Natural killer cell treated with Interleukin-12 subunit alpha and Interleukin-12 subunit beta and Interleukin-15 and Interleukin-18, amount 100 ng/mL, for 72 hours (primary cell): ENCODE measurements around the gene LANCL2. TPM values are rescaled to one million over a fixed set of nuclear protein-coding genes. Genes with fewer than 3 reads are reported as not detected.
A peak's percentile ranks its signal among the peaks of the same experiment; 100 is the strongest.

Source experiments
- ATAC-seq, 2 donors: fragments of 150-1000 bp; cut with Tn5 transposase in 1 of 2; sonication (Bioruptor Pico), chemical (Tn5 transposase) in 1 of 2; 2 replicates each; pipeline ENCODE4 v1.10.0; 2021
- DNase-seq: peaks from one replicate; pipeline ENCODE4 v3.0.0; 2022; ENCODE audit warnings: low spot score
- H3K27ac Mint-ChIP-seq, 2 donors: 1 replicate in 1 of 2; 2 replicates in 1 of 2; pipeline ENCODE4 v1.8.0; 2022; ENCODE audit warnings: mixed read lengths in 2 of 2, mild to moderate bottlenecking in 1 of 2, moderate library complexity in 1 of 2
- H3K27me3 Mint-ChIP-seq, 2 donors: 1 replicate in 1 of 2; 2 replicates in 1 of 2; pipeline ENCODE4 v1.8.0; 2022; ENCODE audit warnings: mixed read lengths in 2 of 2
- H3K36me3 Mint-ChIP-seq: one replicate; pipeline ENCODE4 v1.8.0; 2022; ENCODE audit warnings: mixed read lengths
- H3K4me1 Mint-ChIP-seq, 2 donors: 1 replicate in 1 of 2; 2 replicates in 1 of 2; pipeline ENCODE4 v1.8.0; 2022; ENCODE audit warnings: low read depth in 2 of 2, mixed read lengths in 2 of 2, mild to moderate bottlenecking in 1 of 2
- H3K4me3 Mint-ChIP-seq: one replicate; pipeline ENCODE4 v1.8.0; 2022; ENCODE audit warnings: mixed read lengths
- H3K9me3 Mint-ChIP-seq: 2 replicates; pipeline ENCODE4 v1.8.0; 2022; ENCODE audit warnings: mixed read lengths
- total RNA-seq, 2 donors: library from RNA; stranded (reverse); gene quantifications; one replicate each; pipeline ENCODE4 v1.2.3, GENCODE V29; 2022

Gene LANCL2, protein sequence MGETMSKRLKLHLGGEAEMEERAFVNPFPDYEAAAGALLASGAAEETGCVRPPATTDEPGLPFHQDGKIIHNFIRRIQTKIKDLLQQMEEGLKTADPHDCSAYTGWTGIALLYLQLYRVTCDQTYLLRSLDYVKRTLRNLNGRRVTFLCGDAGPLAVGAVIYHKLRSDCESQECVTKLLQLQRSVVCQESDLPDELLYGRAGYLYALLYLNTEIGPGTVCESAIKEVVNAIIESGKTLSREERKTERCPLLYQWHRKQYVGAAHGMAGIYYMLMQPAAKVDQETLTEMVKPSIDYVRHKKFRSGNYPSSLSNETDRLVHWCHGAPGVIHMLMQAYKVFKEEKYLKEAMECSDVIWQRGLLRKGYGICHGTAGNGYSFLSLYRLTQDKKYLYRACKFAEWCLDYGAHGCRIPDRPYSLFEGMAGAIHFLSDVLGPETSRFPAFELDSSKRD
- 10 to 100 TPM; 14.3 to 28.2 TPM for total RNA-seq

DNA sequence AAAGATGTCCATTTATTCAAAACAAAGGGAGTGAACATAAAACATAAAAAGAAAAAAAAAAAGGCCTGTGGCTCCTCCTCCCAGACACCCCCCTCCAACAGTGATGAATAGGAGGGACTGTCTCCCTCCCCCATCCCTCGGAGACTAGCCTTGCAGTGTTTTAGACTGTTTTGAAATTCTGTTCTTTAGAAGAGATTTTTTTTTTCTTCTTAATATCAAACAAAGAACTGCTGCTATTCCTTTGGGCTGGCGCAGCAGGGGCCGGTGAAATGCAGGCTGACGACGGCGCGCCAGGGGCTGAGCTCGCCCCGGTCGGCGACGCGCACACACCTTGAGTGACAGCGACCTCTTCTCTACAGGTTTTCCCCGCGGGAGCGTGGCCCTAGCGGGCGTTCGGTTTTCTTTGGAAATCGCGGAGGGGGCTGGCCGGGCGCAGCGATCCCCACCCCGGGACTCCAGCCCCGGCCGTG is at the start of gene LANCL2:
Gene LANCL2 (plus strand): TSS at position 133 of the 470 bp plus-strand sequence. CDS start 689 bp downstream, outside the sequence.
- Mint-ChIP-seq H3K27ac (peak within 1 kb of the TSS; percentile 90 to 95), H3K36me3 (no peaks in the 10 kb centered on the region), H3K4me1 (peaks cover 16 to 17% of the 10 kb centered on the region in 2 donors), H3K4me3 (peak within 1 kb of the TSS; percentile 97), H3K9me3 (no peaks in the 10 kb centered on the region), H3K27me3 (peaks cover 0 to 13% of the 10 kb centered on the region in 2 donors)
- DNase-seq (peak; percentile 68), ATAC-seq (peak in 1 of 2 donors; percentile 34)

DNA sequence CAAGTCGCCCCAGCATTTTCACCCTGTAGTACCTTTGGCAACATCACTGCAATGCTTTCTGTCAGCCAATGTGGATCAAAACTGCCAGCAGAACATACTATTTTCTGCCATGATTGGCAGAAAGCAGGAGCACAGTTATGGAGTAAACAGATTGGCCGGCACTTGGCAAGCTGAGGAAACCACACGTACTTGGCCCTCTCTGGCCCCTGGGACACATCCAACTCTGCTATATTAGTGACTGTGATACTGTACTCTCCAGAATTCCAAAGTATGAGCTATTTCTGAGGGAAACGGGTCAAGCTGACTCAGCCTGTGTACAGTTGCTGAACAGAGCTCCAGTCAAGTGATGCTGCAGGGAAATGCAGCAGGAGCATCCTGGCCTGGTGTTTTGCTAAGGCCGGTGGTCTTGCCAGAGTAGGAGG is 39.8 kb upstream of the LANCL2 start:
- peaks cover 10% of the 10 kb centered on the region for H3K36me3 Mint-ChIP-seq
- H3K9me3 Mint-ChIP-seq = no peaks in the 10 kb centered on the region
- DNase-seq = no peak
- peaks cover 0 to 6% of the 10 kb centered on the region in 2 donors for H3K4me1 Mint-ChIP-seq
- H3K27me3 Mint-ChIP-seq = peaks cover 18 to 23% of the 10 kb centered on the region in 2 donors
- H3K27ac Mint-ChIP-seq = no peak overlapping the region
- no peak overlapping the region for H3K4me3 Mint-ChIP-seq
- ATAC-seq = no peak

GRCh38 chr7:55326081-55326835 is 38.9 kb upstream of the LANCL2 start:
- H3K4me1 Mint-ChIP-seq = peaks cover 0 to 6% of the 10 kb centered on the region in 2 donors
- no peak overlapping the region for H3K4me3 Mint-ChIP-seq
- peaks cover 4% of the 10 kb centered on the region for H3K36me3 Mint-ChIP-seq
- ATAC-seq (no peak), DNase-seq (no peak)
- no peaks in the 10 kb centered on the region for H3K9me3 Mint-ChIP-seq
- H3K27me3 Mint-ChIP-seq = peaks cover 9 to 23% of the 10 kb centered on the region in 2 donors
- no peak overlapping the region for H3K27ac Mint-ChIP-seq

DNA sequence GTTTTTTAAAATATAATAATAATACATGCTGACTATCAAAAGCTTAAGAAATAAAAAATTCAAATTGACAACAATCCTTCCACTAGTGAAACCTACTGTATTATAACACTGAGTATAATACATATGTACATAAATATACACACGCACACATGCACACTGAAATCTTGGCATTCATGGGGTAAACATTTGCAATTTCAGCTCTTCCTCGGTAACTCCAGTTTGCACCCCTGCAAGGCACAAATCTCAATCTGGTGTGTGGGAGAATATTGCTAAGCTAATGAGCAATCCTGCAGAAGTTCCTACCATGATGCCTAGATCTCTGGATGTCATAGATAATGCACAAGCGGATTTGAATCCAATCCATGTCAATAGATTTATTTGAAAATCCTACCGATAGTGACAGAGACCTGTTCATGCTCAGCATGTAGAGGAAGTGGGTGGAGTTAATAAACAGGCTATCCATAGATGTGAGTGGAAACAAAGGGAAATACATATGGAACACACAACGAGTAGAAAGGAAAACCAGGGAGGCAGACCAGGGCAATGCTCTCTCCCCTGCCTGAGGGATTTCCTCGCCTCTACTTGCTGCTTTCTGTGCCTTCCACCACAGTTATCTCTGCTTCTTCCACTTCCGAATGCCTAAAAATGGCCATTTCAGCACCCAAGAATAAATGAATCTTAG is 38.1 kb upstream of the LANCL2 start:
- H3K9me3 Mint-ChIP-seq = no peaks in the 10 kb centered on the region
- H3K4me1 Mint-ChIP-seq = peaks cover 0 to 6% of the 10 kb centered on the region in 2 donors
- no peaks in the 10 kb centered on the region for H3K36me3 Mint-ChIP-seq
- no peak overlapping the region for H3K4me3 Mint-ChIP-seq
- no peak overlapping the region for H3K27ac Mint-ChIP-seq
- ATAC-seq = no peak
- H3K27me3 Mint-ChIP-seq = peaks cover 1 to 28% of the 10 kb centered on the region in 2 donors
- no peak for DNase-seq

GRCh38 chr7:55335151-55335550 is 30.0 kb upstream of the LANCL2 start:
- H3K36me3 Mint-ChIP-seq = no peaks in the 10 kb centered on the region

DNA sequence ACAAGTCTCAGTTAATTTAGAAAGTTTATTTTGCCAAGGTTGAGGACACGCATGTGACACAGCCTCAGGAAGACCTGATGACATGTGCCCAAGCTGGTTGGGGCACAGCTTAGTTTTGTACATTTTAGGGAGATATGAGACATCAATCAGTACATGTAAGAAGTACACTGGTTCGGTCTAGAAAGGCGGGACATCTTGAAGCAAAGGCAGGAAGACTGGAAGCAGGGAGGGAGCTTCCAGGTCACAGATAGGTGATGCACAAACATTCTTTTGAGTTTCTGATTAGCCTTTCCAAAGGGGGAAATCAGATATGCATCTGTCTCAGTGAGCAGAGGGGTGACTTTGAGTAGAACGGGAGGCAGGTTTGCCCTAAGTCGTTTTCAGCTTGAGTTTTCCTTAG is 29.4 kb upstream of the LANCL2 start:
- ATAC-seq (no peak), DNase-seq (no peak)
- Mint-ChIP-seq H3K27me3 (peaks cover 0 to 30% of the 10 kb centered on the region in 2 donors), H3K4me3 (no peak overlapping the region), H3K36me3 (no peaks in the 10 kb centered on the region), H3K4me1 (no peaks in the 10 kb centered on the region), H3K9me3 (no peaks in the 10 kb centered on the region), H3K27ac (no peak overlapping the region)

More at GRCh38 chr7:55335151-55335550, 30.0 kb upstream of the LANCL2 start:
- Mint-ChIP-seq H3K27ac (no peak overlapping the region), H3K27me3 (peaks cover 0 to 32% of the 10 kb centered on the region in 2 donors), H3K4me1 (no peaks in the 10 kb centered on the region), H3K4me3 (no peak overlapping the region), H3K9me3 (no peaks in the 10 kb centered on the region)
- ATAC-seq = no peak
- DNase-seq = no peak

- no peak for ATAC-seq
- H3K4me3 Mint-ChIP-seq = no peak overlapping the region
Measured at GRCh38 chr7:55336540-55336939, 28.6 kb upstream of the LANCL2 start.

DNA sequence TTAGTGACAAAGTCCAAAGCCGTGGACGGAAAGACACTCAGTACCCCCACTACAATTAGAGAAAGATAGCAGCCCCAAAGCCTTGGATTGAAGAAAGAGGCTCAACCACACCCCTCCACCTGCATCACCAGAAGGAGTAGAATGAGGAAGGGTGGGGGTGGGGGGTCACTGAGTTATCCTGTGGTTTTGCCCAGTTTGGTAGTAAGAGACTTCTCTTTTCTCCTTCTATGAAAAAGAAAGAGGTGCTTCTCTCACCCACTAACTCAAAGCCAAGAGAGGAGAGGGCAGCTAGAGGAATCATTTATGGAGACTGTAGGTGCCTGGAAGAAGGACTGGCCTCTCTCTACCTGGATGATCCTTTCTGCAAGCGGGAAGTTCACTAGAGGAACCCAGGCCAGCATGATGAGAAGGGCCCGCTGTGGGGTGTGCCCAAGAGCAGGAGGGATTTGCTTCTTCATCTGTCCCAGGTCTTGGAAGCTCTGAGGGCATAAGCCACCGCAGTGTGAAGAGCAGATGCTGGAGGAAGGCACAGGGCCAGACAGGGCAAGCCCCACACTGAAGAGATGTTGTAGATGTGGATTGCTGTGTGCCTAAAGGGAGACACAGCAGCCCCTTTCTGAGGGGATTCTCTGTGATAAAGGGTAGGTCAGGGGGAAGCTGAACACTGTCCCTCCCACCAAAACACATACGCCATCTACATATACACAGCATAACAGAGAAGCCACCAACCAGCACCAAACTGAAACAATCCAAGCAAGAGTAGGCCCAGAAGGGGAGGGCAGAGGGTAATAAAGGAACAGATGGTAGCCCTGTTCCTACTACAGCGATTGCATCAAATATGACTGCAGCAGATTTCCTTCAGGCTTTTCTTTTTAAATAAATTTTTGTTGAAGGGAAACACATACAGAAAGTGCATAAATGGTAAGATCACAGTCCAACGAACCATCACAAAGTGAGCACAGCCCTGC is 25.8 kb upstream of the LANCL2 start:
- Mint-ChIP-seq H3K27me3 (peaks cover 0 to 19% of the 10 kb centered on the region in 2 donors), H3K27ac (no peak overlapping the region), H3K9me3 (no peaks in the 10 kb centered on the region), H3K4me3 (no peak overlapping the region), H3K4me1 (no peaks in the 10 kb centered on the region), H3K36me3 (no peaks in the 10 kb centered on the region)
- DNase-seq = no peak
- ATAC-seq = no peak

More at GRCh38 chr7:55336540-55336939, 28.6 kb upstream of the LANCL2 start:
- no peaks in the 10 kb centered on the region for H3K9me3 Mint-ChIP-seq
- H3K36me3 Mint-ChIP-seq = no peaks in the 10 kb centered on the region
- H3K4me1 Mint-ChIP-seq = no peaks in the 10 kb centered on the region
- H3K27me3 Mint-ChIP-seq = peaks cover 0 to 25% of the 10 kb centered on the region in 2 donors
- no peak overlapping the region for H3K27ac Mint-ChIP-seq
- no peak for DNase-seq

- Mint-ChIP-seq H3K27ac (no peak overlapping the region), H3K4me3 (no peak overlapping the region), H3K9me3 (no peaks in the 10 kb centered on the region), H3K27me3 (peaks cover 0 to 23% of the 10 kb centered on the region in 2 donors), H3K36me3 (no peaks in the 10 kb centered on the region), H3K4me1 (no peaks in the 10 kb centered on the region)
- DNase-seq (no peak), ATAC-seq (no peak)
Measured at GRCh38 chr7:55342216-55342871, 22.8 kb upstream of the LANCL2 start.

GRCh38 chr7:55343002-55343781 is 21.9 kb upstream of the LANCL2 start:
- peaks cover 0 to 20% of the 10 kb centered on the region in 2 donors for H3K27me3 Mint-ChIP-seq
- H3K4me3 Mint-ChIP-seq = no peak overlapping the region
- no peaks in the 10 kb centered on the region for H3K9me3 Mint-ChIP-seq
- ATAC-seq = no peak
- peaks cover 0 to 1% of the 10 kb centered on the region in 2 donors for H3K4me1 Mint-ChIP-seq
- DNase-seq = no peak
- no peaks in the 10 kb centered on the region for H3K36me3 Mint-ChIP-seq
- no peak overlapping the region for H3K27ac Mint-ChIP-seq

GRCh38 chr7:55343860-55344606 is 21.1 kb upstream of the LANCL2 start:
- H3K27me3 Mint-ChIP-seq = peaks cover 0 to 26% of the 10 kb centered on the region in 2 donors
- no peaks in the 10 kb centered on the region for H3K36me3 Mint-ChIP-seq
- no peak for DNase-seq
- ATAC-seq = no peak
- no peak overlapping the region for H3K4me3 Mint-ChIP-seq
- no peak overlapping the region for H3K27ac Mint-ChIP-seq
- peaks cover 0 to 7% of the 10 kb centered on the region in 2 donors for H3K4me1 Mint-ChIP-seq
- H3K9me3 Mint-ChIP-seq = no peaks in the 10 kb centered on the region
